GM19324 (cell line): ENCODE measurements around the gene MEGF11.

Experiments used
- ATAC-seq: cut with Tn5 transposase; IDR thresholded peaks from one replicate; pipeline ENCODE4 v1.9.1; 2021; ENCODE audit warnings: mild to moderate bottlenecking, moderate library complexity; ENCODE audit not compliant: unreplicated experiment, low FRiP score

MEGF11 gene

GRCh38 chr15:65845826-65846519 is 407.6 kb downstream of the MEGF11 start:
- ATAC-seq, result no peak
